NCI-H345 treated with DMSO at 0.1 percent for 48 hours (cell line): ENCODE results near the gene FUBP1.
"Not testable (repeated sequence)": the region's sequence is repeated elsewhere in the genome, so short reads cannot be mapped to it uniquely, and the experiment has no call there.

Experiments
- DNase-seq: peaks from one replicate; lab custom pipeline; 2025; ENCODE audit not compliant: unreplicated experiment; lab: John Stamatoyannopoulos, UW

FUBP1 gene

DNA sequence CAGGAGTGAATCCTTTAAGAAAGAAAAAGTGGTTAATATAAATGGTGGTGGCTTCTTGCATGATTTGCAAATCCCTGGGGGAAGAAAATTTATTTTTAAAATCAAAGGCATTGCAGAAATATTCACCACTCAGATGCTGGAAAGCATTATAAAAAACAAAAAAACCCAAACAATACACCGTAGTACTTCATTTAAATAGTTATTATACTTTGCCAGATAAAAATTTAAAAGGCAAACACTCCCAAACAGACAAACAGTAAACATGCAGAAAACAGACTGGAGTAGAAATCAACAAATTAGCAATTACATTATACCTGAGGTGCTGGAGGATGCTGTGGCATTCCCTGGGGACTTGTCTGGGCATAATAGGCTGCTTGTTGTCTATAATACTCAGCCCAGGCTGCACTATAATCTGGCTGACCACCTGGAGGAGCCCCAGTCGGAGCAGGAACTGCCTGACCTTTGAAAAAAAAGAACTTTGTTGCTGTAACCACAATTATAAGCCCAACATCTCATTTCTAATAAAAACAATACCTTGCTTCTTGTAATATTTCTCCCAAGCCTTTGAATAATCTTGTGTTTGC lies 29.9 kb downstream of the FUBP1 start:
- DNase-seq: no peak

DNA sequence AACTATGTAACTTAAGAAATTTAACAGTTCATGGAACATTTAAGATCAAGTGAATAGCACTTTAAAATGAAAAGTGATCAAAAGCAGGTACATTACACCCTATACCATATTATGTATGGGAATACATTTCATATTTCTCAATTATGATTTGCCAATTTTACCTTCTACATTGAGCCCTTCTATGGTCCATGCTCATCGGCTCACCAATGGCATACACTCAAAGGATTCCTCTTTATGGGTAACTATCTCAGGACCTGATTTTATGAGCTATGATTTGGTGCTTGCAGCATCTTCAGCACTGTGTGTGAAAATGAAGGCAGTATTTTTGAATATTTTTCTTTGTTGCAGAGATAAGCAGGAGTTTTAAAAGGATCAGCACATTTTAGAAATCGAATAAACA lies 33.5 kb downstream of the FUBP1 start:
- DNase-seq: no peak

GRCh38 chr1:77942400-77943140 lies 36.3 kb downstream of the FUBP1 start:
- no peak for DNase-seq

GRCh38 chr1:77940921-77941570 lies 37.8 kb downstream of the FUBP1 start:
- DNase-seq: no peak

DNA sequence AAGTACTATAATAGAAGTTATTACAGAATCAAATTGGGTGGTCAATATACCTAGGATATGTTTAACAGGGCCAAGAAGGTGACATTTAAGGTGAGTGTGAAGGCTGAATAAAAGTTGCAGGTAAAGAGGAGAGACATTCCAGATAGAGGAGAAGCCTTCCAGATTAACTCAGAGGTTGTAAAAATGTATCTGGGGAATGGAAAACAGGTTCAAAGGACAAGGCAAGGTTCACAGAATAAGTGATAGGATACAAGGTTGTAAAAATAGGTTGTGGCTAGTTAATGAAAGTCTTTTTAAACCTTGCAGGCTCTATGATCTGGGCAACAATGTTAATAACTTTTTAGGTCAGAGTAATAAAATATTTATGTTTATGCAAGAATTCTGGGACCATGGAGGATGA lies 40.2 kb downstream of the FUBP1 start:
- DNase-seq: no peak

- DNase-seq: no peak
Observed at GRCh38 chr1:77929806-77930205, 49.1 kb downstream of the FUBP1 start.

- no peak for DNase-seq
Observed at GRCh38 chr1:77927414-77927813, 51.5 kb downstream of the FUBP1 start.

GRCh38 chr1:77926561-77927357 lies 52.1 kb downstream of the FUBP1 start:
- DNase-seq: no peak

GRCh38 chr1:77925956-77926355 lies 52.9 kb downstream of the FUBP1 start:
- no peak for DNase-seq

- DNase-seq: no peak
Observed at GRCh38 chr1:77925518-77925917, 53.4 kb downstream of the FUBP1 start.

DNA sequence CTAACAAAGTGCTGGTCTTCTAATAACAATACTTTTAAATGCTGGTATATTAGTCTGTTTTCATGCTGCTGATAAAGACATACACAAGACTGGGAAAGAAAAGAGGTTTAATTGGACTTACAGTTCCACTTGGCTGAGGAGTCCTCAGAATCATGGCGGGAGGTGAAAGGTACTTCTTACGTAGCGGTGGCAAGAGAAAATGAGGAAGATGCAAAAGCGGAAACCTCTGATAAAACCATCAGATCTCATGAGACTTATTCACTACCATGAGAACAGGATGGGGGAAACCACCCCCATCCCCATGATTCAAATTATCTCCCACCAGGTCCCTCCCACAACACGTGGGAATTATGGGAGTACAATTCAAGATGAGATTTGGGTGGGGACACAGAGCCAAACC lies 60.0 kb downstream of the FUBP1 start:
- DNase-seq: not testable (repeated sequence)

DNA sequence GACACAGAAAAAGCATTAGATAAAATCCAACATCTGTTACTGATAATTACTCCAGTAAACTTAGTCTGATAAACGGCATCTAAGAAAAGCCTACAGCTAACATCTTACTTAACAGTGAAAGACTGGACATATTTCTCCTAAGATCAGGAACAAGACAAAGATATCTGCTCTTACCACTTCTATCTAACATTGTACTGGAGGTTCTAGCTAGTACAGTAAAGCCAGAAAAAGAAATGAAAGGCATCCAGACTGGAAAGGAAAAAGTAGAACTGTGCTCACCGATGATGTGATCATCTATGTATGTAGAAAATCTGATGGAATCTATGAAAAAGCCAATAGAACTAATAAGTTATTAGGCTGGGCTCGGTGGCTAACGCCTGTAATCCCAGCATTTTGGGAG lies 68.8 kb downstream of the FUBP1 start:
- no peak for DNase-seq

- DNase-seq: no peak
Observed at GRCh38 chr1:77906624-77907023, 72.2 kb downstream of the FUBP1 start.

- no peak for DNase-seq
Observed at GRCh38 chr1:77906019-77906545, 72.8 kb downstream of the FUBP1 start.

GRCh38 chr1:77905603-77906002 lies 73.3 kb downstream of the FUBP1 start:
- DNase-seq: no peak

DNA sequence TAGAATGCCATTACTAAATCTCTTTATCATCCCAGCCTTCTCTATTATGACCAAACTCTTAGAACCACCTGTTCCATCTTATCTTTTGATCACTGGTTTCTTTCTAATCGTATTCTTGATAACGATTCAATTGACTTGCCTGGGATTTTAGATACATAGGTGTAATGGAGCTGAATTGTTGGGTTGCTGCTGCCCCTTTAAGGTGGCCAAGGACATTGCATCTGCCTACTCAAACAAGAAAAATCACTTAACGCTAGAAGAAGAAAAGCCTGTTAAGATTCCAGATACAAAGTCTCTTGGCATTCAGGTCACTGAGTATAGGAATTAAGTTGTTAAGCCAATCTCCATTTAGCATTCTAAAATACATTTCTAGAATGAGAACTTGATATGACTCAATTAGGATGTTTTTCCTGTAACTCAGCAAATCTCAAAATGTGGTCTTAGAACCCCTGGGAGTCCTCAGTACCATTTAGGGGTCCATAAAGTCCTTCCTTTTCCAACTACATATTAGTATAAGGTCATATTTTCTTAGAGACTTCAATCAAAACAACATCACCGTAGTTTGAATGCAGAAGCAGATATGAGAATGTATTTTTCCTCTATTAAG lies 78.1 kb downstream of the FUBP1 start:
- peak; percentile 2 for DNase-seq

DNA sequence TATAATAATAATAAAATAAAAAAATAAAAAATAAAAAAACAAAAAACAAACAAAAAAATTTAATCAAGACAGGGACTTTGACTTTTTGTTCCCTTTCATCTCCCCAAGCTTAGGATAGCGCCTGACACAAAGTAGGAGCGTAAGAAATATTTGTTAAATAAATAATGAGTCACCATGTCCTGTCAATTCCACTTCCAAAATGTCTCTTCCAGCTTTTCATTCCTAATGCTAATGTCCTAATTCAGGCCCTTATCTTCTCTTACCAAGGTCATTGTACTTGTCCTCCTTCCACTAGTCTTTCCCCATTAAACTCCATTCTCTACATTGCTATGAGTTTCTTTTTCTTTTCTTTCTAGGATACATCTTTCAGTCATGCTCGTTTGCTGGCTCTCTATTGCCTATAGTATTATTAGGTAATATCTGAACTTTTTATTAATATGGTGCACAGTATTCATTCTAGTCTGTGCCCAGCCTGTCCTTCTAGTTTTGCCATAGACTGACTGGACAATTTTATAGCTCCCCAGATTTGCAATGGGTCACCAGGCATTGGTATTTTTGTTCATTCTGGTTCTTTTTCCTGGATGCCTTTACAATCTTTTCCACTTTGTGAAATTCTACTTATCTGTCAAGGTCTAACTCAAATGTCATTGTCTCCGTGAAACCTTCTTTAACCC lies 79.1 kb downstream of the FUBP1 start:
- no peak for DNase-seq
